Measurements from ENCODE around the gene MKNK1.

GRCh38 chr1:46545784-46546183 is 58.3 kb downstream of the MKNK1 start:
- no peak for TF ChIP-seq GATA3 (IDR thresholded peaks at IDR 0.05; ENCODE audit: low read depth, low read length)
- TF ChIP-seq GATA2 (IDR thresholded peaks at IDR 0.05; ENCODE audit: low read depth, low read length), result no peak
